Osteoblast (primary cell): ENCODE measurements around the gene RNF126. TPM values are rescaled to one million over a fixed set of nuclear protein-coding genes. Genes with fewer than 3 reads are reported as not detected.
A peak's percentile ranks its signal among the peaks of the same experiment; 100 is the strongest.

Experiments
- DNase-seq: peaks from one replicate; pipeline ENCODE4 v3.0.0; 2011; ENCODE audit warnings: low spot score, mixed read lengths; ENCODE audit not compliant: insufficient read length; ENCODE audit errors: missing footprints
- H2AFZ ChIP-seq: 2 replicates; pipeline ENCODE4 v1.6.0; 2011; ENCODE audit warnings: mild to moderate bottlenecking, low read length
- H3K27ac ChIP-seq: 2 replicates; pipeline ENCODE4 v1.5.1; 2011; ENCODE audit warnings: mild to moderate bottlenecking, low read depth, low read length, moderate library complexity
- H3K27me3 ChIP-seq: 2 replicates; pipeline ENCODE4 v1.6.0; 2012; ENCODE audit warnings: mild to moderate bottlenecking, control low read depth, inconsistent platforms, low read length, moderate library complexity; ENCODE audit not compliant: insufficient read depth
- H3K36me3 ChIP-seq: 2 replicates; pipeline ENCODE4 v1.5.1; 2011; ENCODE audit warnings: mild to moderate bottlenecking, low read length, control low read depth, moderate library complexity; ENCODE audit not compliant: insufficient read depth
- H3K4me1 ChIP-seq: 2 replicates; pipeline ENCODE4 v1.5.1; 2011; ENCODE audit warnings: mild to moderate bottlenecking, low read length, control low read depth, moderate library complexity; ENCODE audit not compliant: insufficient read depth
- H3K4me2 ChIP-seq: 2 replicates; pipeline ENCODE4 v1.6.0; 2011; ENCODE audit warnings: mild to moderate bottlenecking, low read length; ENCODE audit not compliant: insufficient read depth
- H3K4me3 ChIP-seq: fragments of 200-600 bp; sonication (generic); 3 replicates; pipeline ENCODE4 v1.5.1; 2012; ENCODE audit warnings: mild to moderate bottlenecking, low read length, inconsistent platforms; ENCODE audit not compliant: insufficient read depth
- H3K79me2 ChIP-seq: 2 replicates; pipeline ENCODE4 v1.6.0; 2012; ENCODE audit warnings: mild to moderate bottlenecking, low read length, control low read depth, inconsistent platforms; ENCODE audit not compliant: insufficient read depth
- H3K9me3 ChIP-seq: 2 replicates; pipeline ENCODE4 v1.5.1; 2011; ENCODE audit warnings: low read depth, low read length, control low read depth
- H4K20me1 ChIP-seq: 2 replicates; pipeline ENCODE4 v1.6.0; 2012; ENCODE audit warnings: mild to moderate bottlenecking, low read length, control low read depth; ENCODE audit not compliant: insufficient read depth
- total RNA-seq: library from RNA; depleted of rRNA; stranded (reverse); fragments of >200 nt; gene quantifications from 2 replicates; pipeline ENCODE4 v1.2.3, GENCODE V29; 2012
- TF ChIP-seq, protein P1 (sequence below): IDR thresholded peaks from 2 replicates; pipeline ENCODE4 v1.5.1; 2011; ENCODE audit warnings: mild to moderate bottlenecking, low read depth, low read length, moderate library complexity; ENCODE audit errors: extremely low read depth

RNF126 gene
- total RNA-seq, 1 donor: 38.7 TPM

DNA sequence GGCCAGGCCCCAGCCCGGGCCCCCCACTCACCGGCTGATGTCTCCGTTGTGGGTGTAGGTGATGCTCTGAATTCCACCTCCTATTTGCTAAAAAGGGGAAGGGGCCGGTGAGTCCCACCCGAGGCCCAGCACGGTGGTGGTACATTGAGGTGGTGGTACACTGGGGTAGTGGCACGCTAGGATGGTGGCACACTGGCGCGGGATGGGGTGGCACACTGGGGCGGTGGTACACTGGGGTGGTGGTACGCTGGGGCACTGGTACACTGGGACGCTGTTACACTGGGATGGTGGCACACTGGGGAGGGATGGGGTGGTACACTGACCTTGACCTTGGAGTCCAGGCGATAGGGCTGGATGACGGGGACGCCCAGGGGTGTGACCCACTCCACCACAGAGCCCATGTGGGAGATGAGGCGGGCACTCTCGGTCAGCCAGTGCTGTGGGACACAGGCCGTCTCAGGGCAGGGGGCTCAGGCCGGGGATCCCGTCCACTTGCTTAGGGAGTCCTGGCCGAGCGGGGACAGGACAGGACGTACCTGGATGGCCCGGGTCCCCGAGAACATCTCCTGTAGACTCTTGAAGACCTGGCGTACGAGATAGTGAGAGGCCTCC is 44.2 kb downstream of the RNF126 start:
- TF ChIP-seq, protein P1, sequence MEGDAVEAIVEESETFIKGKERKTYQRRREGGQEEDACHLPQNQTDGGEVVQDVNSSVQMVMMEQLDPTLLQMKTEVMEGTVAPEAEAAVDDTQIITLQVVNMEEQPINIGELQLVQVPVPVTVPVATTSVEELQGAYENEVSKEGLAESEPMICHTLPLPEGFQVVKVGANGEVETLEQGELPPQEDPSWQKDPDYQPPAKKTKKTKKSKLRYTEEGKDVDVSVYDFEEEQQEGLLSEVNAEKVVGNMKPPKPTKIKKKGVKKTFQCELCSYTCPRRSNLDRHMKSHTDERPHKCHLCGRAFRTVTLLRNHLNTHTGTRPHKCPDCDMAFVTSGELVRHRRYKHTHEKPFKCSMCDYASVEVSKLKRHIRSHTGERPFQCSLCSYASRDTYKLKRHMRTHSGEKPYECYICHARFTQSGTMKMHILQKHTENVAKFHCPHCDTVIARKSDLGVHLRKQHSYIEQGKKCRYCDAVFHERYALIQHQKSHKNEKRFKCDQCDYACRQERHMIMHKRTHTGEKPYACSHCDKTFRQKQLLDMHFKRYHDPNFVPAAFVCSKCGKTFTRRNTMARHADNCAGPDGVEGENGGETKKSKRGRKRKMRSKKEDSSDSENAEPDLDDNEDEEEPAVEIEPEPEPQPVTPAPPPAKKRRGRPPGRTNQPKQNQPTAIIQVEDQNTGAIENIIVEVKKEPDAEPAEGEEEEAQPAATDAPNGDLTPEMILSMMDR: no peak
- no peak overlapping the region for H2AFZ ChIP-seq
- H3K9me3 ChIP-seq: no peaks in the 10 kb centered on the region
- no peak overlapping the region for H3K27ac ChIP-seq
- peaks cover 8% of the 10 kb centered on the region for H3K36me3 ChIP-seq
- H4K20me1 ChIP-seq: peaks cover 5% of the 10 kb centered on the region
- no peak overlapping the region for H3K4me2 ChIP-seq
- peaks cover 5% of the 10 kb centered on the region for H3K4me1 ChIP-seq
- H3K27me3 ChIP-seq: no peaks in the 10 kb centered on the region
- H3K4me3 ChIP-seq: no peak overlapping the region
- H3K79me2 ChIP-seq: no peaks in the 10 kb centered on the region
- no peak for DNase-seq

DNA sequence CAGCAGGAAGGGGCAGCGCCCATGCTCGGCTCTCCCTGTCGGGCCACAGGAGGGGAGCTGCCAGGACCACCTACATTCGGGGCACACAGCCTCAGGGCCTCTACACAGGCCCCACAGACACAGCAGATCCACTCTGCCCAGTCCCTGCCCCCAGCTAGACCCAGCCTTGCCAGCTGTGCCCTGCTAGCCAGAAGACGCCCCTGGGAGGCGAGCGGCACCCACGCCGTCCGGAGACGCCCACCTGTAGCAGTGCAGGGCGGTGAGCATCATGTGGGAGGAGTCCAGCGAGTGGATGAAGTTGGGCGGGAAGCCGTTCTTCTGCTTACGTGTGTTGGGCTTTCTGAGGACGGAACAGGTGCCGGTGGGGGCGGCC is 44.8 kb downstream of the RNF126 start:
- TF ChIP-seq, protein P1: no peak
- DNase-seq: no peak
- H3K27me3 ChIP-seq: no peaks in the 10 kb centered on the region
- H4K20me1 ChIP-seq: no peaks in the 10 kb centered on the region
- H3K9me3 ChIP-seq: no peaks in the 10 kb centered on the region
- no peak overlapping the region for H2AFZ ChIP-seq
- H3K36me3 ChIP-seq: peaks cover 8% of the 10 kb centered on the region
- H3K4me2 ChIP-seq: no peak overlapping the region
- no peaks in the 10 kb centered on the region for H3K79me2 ChIP-seq
- no peak overlapping the region for H3K27ac ChIP-seq
- no peak overlapping the region for H3K4me3 ChIP-seq
- H3K4me1 ChIP-seq: no peaks in the 10 kb centered on the region

GRCh38 chr19:617551-618246 is 45.3 kb downstream of the RNF126 start:
- Histone ChIP-seq H3K4me1 (no peaks in the 10 kb centered on the region), H3K36me3 (peaks cover 8% of the 10 kb centered on the region), H3K4me3 (no peak overlapping the region), H3K79me2 (no peaks in the 10 kb centered on the region), H3K27me3 (no peaks in the 10 kb centered on the region), H3K27ac (no peak overlapping the region), H3K4me2 (no peak overlapping the region), H2AFZ (no peak overlapping the region), H3K9me3 (no peaks in the 10 kb centered on the region), H4K20me1 (no peaks in the 10 kb centered on the region)
- TF ChIP-seq, protein P1: no peak
- peak; percentile 86 for DNase-seq

DNA sequence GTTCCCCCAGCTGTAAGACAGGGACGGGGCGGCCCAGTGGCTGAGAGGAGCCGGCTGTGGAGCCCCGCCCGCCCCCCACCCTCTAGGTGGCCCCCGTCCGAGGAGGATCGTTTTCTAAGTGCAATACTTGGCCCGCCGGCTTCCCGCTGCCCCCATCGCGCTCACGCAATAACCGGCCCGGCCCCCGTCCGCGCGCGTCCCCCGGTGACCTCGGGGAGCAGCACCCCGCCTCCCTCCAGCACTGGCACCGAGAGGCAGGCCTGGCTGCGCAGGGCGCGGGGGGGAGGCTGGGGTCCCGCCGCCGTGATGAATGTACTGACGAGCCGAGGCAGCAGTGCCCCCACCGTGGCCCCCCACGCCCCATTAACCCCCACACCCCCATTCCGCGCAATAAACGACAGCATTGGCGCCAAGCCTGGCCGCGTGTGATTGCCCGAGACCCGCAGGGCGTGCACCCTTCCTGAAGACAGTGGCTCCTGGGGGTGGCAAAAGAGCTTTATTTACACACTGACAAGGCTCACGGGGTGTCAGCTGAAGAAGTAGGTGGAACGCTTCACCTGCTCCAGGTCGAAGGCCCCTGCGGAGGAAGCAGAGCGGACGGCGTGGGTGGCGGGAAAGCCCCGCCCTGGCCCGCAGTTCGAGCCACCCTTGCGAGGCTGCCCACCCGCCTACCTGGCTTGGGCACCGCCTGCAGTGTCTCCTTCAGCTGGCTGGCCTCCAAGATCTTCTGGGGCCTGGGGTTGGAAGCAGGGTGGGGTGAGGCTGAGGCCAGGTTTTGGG is 46.1 kb downstream of the RNF126 start:
- TF ChIP-seq, protein P1: no peak
- Histone ChIP-seq H3K79me2 (no peaks in the 10 kb centered on the region), H4K20me1 (no peaks in the 10 kb centered on the region), H3K27ac (no peak overlapping the region), H3K4me3 (no peak overlapping the region), H3K36me3 (peaks cover 6% of the 10 kb centered on the region), H3K9me3 (no peaks in the 10 kb centered on the region), H3K4me2 (no peak overlapping the region), H3K27me3 (no peaks in the 10 kb centered on the region), H3K4me1 (peaks cover 3% of the 10 kb centered on the region), H2AFZ (no peak overlapping the region)
- DNase-seq: peak; percentile 83
